HEK293T (cell line): Measurements from ENCODE around the gene ZSWIM9.
"Not testable (repeated sequence)": the region's sequence is repeated elsewhere in the genome, so short reads cannot be mapped to it uniquely, and the experiment has no call there.

Experiments used
- CTCF ChIA-PET: fragments of 350-600 bp; formaldehyde crosslinking; extraction: SDS; loops from one replicate; lab custom pipeline; 2021; ENCODE audit warnings: antibody characterized with exemption, inconsistent platforms; lab: Yijun Ruan, JAX
- POLR2A ChIA-PET: fragments of 350-600 bp; formaldehyde crosslinking; extraction: SDS; loops from one replicate; lab custom pipeline; 2020; ENCODE audit warnings: antibody characterized with exemption, inconsistent platforms; lab: Yijun Ruan, JAX
- DNase-seq: peaks from one replicate; pipeline ENCODE4 v3.0.0; 2012; ENCODE audit warnings: mixed read lengths; ENCODE audit errors: extremely low spot score
- ARNT ChIP-seq: fragments of 450-650 bp; IDR thresholded peaks from 2 replicates; pipeline ENCODE4 v1.6.1; 2017; ENCODE audit warnings: mild to moderate bottlenecking
- BHLHE40 ChIP-seq: fragments of 450-650 bp; IDR thresholded peaks from 2 replicates; pipeline ENCODE4 v1.6.1; 2016; ENCODE audit warnings: mild to moderate bottlenecking, moderate library complexity, borderline replicate concordance
- CTBP1 ChIP-seq: fragments of 450-650 bp; IDR thresholded peaks from 2 replicates; pipeline ENCODE4 v1.6.1; 2016; ENCODE audit warnings: borderline replicate concordance
- ELF4 ChIP-seq: fragments of 450-650 bp; IDR thresholded peaks from 2 replicates; pipeline ENCODE4 v1.6.1; 2017; ENCODE audit warnings: antibody characterized with exemption
- FOXA1 ChIP-seq: fragments of 450-650 bp; IDR thresholded peaks from 2 replicates; pipeline ENCODE4 v1.6.1; 2016; ENCODE audit warnings: mild to moderate bottlenecking
- FOXK2 ChIP-seq: fragments of 450-650 bp; IDR thresholded peaks from 2 replicates; pipeline ENCODE4 v1.6.1; 2016; ENCODE audit warnings: mild to moderate bottlenecking
- FOXM1 ChIP-seq: fragments of 450-650 bp; IDR thresholded peaks from 2 replicates; pipeline ENCODE4 v1.6.1; 2017; ENCODE audit warnings: mild to moderate bottlenecking, borderline replicate concordance
- HDGF ChIP-seq: fragments of 450-650 bp; IDR thresholded peaks from 2 replicates; pipeline ENCODE4 v1.6.1; 2017; ENCODE audit warnings: antibody characterized with exemption, borderline replicate concordance
- L3MBTL2 ChIP-seq: fragments of 450-650 bp; conservative IDR thresholded peaks from 2 replicates; pipeline ENCODE4 v1.6.1; 2016; ENCODE audit warnings: mild to moderate bottlenecking
- LEF1 ChIP-seq: fragments of 450-650 bp; IDR thresholded peaks from 2 replicates; pipeline ENCODE4 v1.6.1; 2017; ENCODE audit warnings: mild to moderate bottlenecking, borderline replicate concordance
- NFRKB ChIP-seq: fragments of 450-650 bp; IDR thresholded peaks from 2 replicates; pipeline ENCODE4 v1.6.1; 2016; ENCODE audit warnings: mild to moderate bottlenecking, moderate library complexity
- PKNOX1 ChIP-seq: fragments of 450-650 bp; IDR thresholded peaks from 2 replicates; pipeline ENCODE4 v1.6.1; 2016
- SP1 ChIP-seq: fragments of 450-650 bp; IDR thresholded peaks from 2 replicates; pipeline ENCODE4 v1.6.1; 2017
- SUZ12 ChIP-seq: fragments of 450-650 bp; IDR thresholded peaks from 2 replicates; pipeline ENCODE4 v1.6.1; 2016; ENCODE audit warnings: mild to moderate bottlenecking
- TARDBP ChIP-seq: fragments of 450-650 bp; IDR thresholded peaks from 2 replicates; pipeline ENCODE4 v1.6.1; 2016
- ZNF384 ChIP-seq: fragments of 450-650 bp; IDR thresholded peaks from 2 replicates; pipeline ENCODE4 v1.6.1; 2016

The ZSWIM9 gene

DNA sequence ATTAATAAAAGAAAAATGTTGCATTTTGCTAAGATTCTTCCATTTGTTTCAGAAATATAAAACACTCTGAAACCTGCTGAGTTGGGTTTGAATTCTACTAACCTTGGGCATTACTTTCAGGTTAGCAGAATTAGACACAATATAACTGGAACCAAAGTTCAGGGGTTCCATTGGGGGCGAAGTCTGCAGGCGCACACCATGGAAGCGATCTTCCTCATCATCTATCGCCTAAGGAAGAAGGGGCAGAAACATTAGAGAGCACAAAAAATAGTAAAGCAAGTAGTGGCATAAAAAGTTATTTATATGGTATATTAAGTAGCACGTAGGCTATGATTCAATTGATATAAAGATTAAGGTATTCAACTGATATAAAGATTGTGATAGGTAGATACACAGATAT is 51.1 kb downstream of the ZSWIM9 start:
- DNase-seq, result no peak
- ChIA-PET POLR2A (no interaction called here), CTCF (no interaction called here)
- TF ChIP-seq FOXM1, result no peak
- no peak for TF ChIP-seq TARDBP
- no peak for TF ChIP-seq NFRKB
- no peak for TF ChIP-seq L3MBTL2
- no peak for TF ChIP-seq FOXA1
- no peak for TF ChIP-seq CTBP1
- TF ChIP-seq LEF1, result no peak
- no peak for TF ChIP-seq SP1
- no peak for TF ChIP-seq HDGF
- TF ChIP-seq ZNF384, result no peak
- TF ChIP-seq ELF4, result no peak
- TF ChIP-seq ARNT, result no peak
- TF ChIP-seq SUZ12, result no peak
- TF ChIP-seq BHLHE40, result no peak
- no peak for TF ChIP-seq FOXK2
- TF ChIP-seq PKNOX1, result no peak

DNA sequence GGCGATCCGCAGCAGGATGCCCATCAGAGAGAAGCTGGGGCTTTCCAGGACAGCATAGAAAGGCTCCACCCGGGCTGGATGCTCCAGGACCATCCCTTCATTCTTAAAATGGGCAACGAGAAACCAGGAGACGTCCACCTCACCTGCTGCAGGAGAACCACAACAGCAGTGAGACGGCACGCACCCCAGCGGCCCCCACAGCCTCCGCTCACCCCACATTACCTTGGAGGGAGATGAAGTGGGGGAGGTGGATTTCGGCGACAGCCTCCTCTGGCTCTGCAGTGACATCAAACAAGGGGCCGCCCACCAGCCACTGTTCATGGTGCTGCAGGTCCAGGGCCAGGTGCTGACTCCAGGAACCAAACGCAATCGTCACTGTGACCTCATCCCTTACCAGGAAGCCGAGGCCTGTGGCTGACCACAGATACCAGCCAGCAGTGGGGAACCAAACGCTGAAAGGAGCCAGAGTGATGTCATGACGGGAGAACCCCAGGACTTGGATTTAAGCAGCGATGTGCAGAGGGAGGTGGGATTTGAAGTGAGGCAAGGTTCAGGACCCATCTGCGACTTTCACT is 60.2 kb downstream of the ZSWIM9 start:
- no peak for TF ChIP-seq LEF1
- no peak for TF ChIP-seq ZNF384
- no peak for TF ChIP-seq SP1
- TF ChIP-seq BHLHE40, result no peak
- no peak for TF ChIP-seq PKNOX1
- no peak for TF ChIP-seq FOXA1
- no peak for TF ChIP-seq L3MBTL2
- POLR2A ChIA-PET, result no interaction called here
- CTCF ChIA-PET, result no interaction called here
- no peak for DNase-seq

- DNase-seq, result no peak
- POLR2A ChIA-PET, result no interaction called here
- no peak for TF ChIP-seq SUZ12
- no peak for TF ChIP-seq BHLHE40
- no peak for TF ChIP-seq FOXK2
- no peak for TF ChIP-seq ZNF384
- TF ChIP-seq ELF4, result no peak
- TF ChIP-seq FOXA1, result no peak
- no peak for TF ChIP-seq L3MBTL2
- TF ChIP-seq ARNT, result no peak
- no peak for TF ChIP-seq CTBP1
- TF ChIP-seq TARDBP, result no peak
- TF ChIP-seq LEF1, result no peak
- TF ChIP-seq FOXM1, result no peak
- TF ChIP-seq SP1, result no peak
- no peak for TF ChIP-seq NFRKB
- CTCF ChIA-PET, result no interaction called here
These were observed 66.6 kb downstream of the ZSWIM9 start for GRCh38 chr19:48237057-48237456.

- ChIA-PET POLR2A (no interaction called here), CTCF (no interaction called here)
- DNase-seq, result no peak
- TF ChIP-seq LEF1 (no peak), FOXK2 (no peak), L3MBTL2 (no peak), CTBP1 (no peak), NFRKB (no peak), SP1 (no peak), ELF4 (no peak), FOXA1 (no peak), ARNT (no peak)
These were observed 68.6 kb downstream of the ZSWIM9 start for GRCh38 chr19:48239120-48239519.

DNA sequence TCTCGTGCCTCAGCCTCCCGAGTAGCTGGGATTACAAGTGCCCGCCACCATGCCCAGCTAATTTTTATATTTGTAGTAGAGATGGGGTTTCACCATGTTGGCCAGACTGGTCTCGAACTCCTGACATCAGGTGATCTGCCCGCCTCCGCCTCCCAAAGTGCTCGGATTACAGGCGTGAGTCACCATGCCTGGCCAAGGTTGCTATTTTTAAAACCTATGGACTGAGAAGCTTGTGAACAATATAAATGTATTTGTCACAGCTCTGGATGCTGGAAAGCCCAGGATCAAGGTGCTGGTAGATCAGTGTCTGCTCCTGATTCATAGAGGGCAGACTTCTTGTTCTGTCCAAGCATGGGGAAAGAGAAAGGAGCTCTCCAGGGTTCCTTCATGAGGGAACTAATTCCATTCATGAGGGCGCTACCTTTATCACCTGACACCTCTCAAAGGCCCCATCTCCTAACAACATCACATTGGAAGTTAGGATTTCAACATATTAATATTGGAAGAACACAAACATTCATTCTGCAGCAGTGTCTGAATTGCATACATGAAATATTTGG is 69.2 kb downstream of the ZSWIM9 start:
- TF ChIP-seq FOXK2, result no peak
- TF ChIP-seq PKNOX1, result no peak
- no peak for TF ChIP-seq SUZ12
- no peak for DNase-seq
- ChIA-PET POLR2A (no interaction called here), CTCF (no interaction called here)

DNA sequence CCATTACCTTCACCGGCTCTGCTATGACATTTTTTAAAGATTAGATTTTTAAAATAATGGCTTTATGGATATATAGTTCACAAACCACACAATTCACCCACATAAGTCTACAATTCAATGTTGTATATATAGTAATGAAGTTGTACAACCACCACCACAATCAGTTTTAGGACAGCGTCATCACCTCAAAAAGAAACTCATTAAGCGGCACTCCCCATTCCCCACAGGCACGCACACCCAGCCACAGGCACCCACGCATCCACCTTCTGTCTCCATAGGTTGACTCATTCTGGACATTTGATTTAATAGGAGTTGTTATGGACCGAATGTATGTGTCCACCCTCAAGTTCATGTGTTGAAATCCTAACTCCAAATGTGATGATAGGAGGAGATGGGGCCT is 71.3 kb downstream of the ZSWIM9 start:
- POLR2A ChIA-PET, DNase-seq, CTCF ChIA-PET: not testable (repeated sequence)

DNA sequence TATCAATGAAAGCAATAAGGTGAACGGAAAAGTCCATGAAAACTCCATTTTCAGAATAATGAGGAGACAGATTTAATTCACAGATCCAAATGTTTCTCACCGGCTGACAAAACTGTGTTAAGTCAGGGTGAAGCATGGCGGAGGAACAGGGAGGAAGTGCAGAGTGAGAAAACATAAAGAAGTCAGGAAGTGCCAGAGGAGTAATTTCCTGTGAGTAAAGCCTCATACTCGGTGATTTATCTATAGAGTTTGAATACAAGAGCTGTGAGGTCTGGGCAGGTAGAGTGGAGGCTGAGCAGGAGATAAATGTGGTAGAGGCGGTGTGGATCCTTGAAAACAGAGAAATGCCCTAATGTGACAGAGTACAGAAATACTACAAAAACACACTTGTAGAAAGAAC is 73.8 kb downstream of the ZSWIM9 start:
- TF ChIP-seq ELF4 (no peak), LEF1 (no peak), FOXK2 (no peak), TARDBP (no peak), SUZ12 (no peak), SP1 (no peak), FOXM1 (no peak), L3MBTL2 (no peak), HDGF (no peak), BHLHE40 (no peak), FOXA1 (no peak), ZNF384 (no peak), CTBP1 (no peak), ARNT (no peak), NFRKB (no peak), PKNOX1 (no peak)
- no peak for DNase-seq
- POLR2A ChIA-PET, result no interaction called here
- CTCF ChIA-PET, result interaction anchor here (0.7 to 1.3 kb wide), 2 partner anchors 10 to 104 kb away, joined by 3 to 5 read pairs; no protein-coding TSS in a partner anchor
